Hepatocyte (in vitro differentiated cells): Measurements from ENCODE around the gene SLC25A48.

Experiments used
- EZH2phosphoT487 ChIP-seq: fragments of 200-600 bp; sonication (generic); IDR thresholded peaks from one replicate; pipeline ENCODE4 v1.6.1; 2018; ENCODE audit warnings: antibody characterized with exemption, mild to moderate bottlenecking, low read depth, moderate library complexity; ENCODE audit not compliant: unreplicated experiment, severe bottlenecking
- TF ChIP-seq, protein P1 (sequence below): fragments of 200-600 bp; sonication (generic); IDR thresholded peaks from 2 replicates; pipeline ENCODE4 v1.5.1; 2016; ENCODE audit warnings: antibody characterized with exemption, mild to moderate bottlenecking; ENCODE audit not compliant: poor library complexity

DNA sequence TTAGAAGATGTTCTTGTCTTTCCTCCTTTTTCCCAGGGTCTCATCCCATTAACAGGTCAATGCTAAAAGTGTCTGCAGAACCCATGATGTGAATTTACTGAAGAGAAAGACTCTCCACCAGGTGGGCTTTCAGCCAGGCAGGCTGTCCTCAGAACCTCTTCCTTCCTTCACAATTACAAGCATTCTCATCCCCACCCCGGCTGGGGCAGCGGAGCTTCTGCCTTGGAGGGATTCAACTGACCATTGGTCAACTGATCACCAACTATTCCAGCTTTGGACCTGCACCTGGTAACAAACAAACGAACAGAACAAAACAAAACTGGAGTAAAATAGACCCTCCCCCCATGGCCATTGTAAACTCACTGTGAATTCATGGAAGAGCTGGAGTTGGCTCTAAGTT, 48.6 kb downstream of the SLC25A48 start:
- TF ChIP-seq, protein P1, sequence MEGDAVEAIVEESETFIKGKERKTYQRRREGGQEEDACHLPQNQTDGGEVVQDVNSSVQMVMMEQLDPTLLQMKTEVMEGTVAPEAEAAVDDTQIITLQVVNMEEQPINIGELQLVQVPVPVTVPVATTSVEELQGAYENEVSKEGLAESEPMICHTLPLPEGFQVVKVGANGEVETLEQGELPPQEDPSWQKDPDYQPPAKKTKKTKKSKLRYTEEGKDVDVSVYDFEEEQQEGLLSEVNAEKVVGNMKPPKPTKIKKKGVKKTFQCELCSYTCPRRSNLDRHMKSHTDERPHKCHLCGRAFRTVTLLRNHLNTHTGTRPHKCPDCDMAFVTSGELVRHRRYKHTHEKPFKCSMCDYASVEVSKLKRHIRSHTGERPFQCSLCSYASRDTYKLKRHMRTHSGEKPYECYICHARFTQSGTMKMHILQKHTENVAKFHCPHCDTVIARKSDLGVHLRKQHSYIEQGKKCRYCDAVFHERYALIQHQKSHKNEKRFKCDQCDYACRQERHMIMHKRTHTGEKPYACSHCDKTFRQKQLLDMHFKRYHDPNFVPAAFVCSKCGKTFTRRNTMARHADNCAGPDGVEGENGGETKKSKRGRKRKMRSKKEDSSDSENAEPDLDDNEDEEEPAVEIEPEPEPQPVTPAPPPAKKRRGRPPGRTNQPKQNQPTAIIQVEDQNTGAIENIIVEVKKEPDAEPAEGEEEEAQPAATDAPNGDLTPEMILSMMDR = no peak
- TF ChIP-seq EZH2phosphoT487 = no peak
